Amygdala (tissue), 56 donors: ENCODE data around the gene IGFBP4.

Source experiments
- DNase-seq, 56 donors: peaks; one replicate each; lab custom pipeline; 2025; lab: John Stamatoyannopoulos, UW

IGFBP4 gene

DNA sequence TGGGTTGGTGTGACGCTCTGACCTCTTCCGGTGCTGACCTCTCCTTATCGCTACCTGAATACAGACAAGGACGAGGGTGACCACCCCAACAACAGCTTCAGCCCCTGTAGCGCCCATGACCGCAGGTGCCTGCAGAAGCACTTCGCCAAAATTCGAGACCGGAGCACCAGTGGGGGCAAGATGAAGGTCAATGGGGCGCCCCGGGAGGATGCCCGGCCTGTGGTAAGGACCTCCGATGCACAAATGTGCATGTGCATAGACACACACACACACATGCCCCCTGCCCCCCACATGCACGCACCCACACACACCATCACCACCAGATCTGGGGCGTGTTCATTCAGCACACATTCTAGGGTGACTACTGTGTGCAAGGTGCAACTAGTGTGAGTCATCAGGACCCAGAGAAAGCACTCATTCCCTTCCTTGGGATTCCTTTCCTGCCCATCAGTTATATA lies 9.7 kb downstream of the IGFBP4 start:
- no peak for DNase-seq

DNA sequence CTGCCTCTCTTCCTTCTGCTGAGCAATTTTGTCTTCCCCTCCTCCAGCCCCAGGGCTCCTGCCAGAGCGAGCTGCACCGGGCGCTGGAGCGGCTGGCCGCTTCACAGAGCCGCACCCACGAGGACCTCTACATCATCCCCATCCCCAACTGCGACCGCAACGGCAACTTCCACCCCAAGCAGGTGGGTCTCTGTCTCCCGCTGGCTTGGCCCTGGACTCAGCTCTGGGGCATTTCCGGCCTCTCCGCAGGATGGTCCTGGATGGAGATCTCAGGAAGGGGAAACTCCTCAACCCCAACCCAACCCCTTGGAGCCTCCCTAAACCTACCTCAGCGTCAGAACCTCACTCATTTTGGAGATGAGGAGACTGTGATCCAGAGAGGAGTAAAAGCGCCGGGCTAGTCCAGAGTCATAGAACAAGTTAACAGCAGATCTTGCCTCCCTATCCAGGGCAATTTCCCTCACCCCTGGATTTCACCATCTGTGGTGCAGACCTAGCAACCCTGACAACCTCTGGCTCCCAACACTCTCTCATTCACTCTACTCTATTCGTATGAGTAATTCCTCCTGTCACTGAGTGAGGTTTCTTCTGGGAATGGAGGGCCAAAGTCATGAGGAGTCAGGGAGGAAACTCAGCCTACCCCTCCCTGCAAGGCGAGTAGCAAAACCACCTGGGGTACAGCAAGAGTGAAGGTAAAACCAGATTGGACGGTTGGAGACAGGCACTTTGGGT lies 10.8 kb downstream of the IGFBP4 start:
- DNase-seq, result no peak

DNA sequence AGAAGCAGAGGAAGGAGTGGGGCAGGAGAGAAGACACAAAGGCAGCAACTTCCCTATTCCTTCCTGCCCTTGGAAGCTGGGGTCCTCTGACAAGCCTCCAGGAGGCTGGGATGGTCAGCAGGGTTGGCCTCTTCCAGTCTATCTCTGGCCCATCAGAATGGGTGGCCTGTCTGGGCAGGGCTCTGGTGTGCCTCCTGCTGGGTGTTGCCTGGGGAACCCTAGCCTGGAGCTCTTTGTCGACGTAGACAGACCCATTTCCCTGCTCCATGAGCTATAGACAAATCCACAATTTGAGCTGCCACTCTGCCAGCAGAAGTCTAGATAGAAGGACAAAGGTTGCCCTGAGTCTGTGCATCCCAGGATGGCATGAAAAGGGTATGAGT lies 11.4 kb downstream of the IGFBP4 start:
- no peak for DNase-seq

DNA sequence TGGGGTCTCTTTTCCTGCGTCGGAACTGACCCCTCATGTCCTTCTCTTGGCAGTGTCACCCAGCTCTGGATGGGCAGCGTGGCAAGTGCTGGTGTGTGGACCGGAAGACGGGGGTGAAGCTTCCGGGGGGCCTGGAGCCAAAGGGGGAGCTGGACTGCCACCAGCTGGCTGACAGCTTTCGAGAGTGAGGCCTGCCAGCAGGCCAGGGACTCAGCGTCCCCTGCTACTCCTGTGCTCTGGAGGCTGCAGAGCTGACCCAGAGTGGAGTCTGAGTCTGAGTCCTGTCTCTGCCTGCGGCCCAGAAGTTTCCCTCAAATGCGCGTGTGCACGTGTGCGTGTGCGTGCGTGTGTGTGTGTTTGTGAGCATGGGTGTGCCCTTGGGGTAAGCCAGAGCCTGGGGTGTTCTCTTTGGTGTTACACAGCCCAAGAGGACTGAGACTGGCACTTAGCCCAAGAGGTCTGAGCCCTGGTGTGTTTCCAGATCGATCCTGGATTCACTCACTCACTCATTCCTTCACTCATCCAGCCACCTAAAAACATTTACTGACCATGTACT lies 13.2 kb downstream of the IGFBP4 start:
- DNase-seq, result no peak

DNA sequence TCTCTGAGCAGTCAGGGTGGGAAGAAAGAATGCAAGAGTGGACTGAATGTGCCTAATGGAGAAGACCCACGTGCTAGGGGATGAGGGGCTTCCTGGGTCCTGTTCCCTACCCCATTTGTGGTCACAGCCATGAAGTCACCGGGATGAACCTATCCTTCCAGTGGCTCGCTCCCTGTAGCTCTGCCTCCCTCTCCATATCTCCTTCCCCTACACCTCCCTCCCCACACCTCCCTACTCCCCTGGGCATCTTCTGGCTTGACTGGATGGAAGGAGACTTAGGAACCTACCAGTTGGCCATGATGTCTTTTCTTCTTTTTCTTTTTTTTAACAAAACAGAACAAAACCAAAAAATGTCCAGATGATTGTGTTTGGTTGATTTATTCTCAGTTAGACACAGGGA lies 14.1 kb downstream of the IGFBP4 start:
- no peak for DNase-seq

DNA sequence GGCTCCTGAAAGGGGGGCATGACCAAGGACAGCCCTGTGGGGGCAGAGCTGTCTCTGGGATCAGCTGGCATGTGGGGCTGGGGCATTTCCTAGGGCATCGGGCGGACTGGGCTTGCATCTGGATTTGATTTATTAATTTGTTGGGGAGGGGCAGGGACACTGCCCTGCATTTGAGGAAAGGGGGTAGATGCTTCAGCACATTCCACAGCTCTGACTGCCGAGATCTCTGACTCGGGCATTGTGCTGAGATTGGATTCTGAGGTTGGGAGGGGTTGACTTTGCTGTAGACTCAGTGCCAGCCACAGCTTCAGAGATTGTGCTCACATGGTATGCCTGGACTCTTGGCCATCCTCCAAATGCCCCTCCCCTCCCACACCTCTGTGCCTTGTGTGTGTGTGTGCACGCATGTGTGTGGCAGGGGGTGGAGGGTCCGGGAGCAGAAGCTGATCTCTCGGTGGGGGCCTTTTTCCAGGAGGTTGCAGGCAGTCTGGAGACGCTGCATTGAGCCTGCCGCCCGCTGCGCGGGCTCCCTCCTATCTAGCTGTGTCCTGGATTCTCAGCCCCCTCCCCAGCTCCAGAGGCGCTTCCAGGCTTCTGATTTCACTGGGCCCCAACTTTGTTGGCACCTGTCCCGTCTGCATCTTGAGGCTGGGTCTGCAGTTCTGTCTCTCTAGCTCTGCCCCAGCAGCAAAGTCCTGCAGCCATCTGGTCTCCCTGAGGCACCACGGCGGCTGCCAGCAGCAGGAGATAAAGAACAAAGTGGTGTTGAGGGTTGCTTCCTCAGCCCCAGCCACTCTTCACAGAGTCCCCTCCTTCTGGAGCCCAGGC lies 14.9 kb downstream of the IGFBP4 start:
- peak in 1 of 56 donors; percentile 46 for DNase-seq

DNA sequence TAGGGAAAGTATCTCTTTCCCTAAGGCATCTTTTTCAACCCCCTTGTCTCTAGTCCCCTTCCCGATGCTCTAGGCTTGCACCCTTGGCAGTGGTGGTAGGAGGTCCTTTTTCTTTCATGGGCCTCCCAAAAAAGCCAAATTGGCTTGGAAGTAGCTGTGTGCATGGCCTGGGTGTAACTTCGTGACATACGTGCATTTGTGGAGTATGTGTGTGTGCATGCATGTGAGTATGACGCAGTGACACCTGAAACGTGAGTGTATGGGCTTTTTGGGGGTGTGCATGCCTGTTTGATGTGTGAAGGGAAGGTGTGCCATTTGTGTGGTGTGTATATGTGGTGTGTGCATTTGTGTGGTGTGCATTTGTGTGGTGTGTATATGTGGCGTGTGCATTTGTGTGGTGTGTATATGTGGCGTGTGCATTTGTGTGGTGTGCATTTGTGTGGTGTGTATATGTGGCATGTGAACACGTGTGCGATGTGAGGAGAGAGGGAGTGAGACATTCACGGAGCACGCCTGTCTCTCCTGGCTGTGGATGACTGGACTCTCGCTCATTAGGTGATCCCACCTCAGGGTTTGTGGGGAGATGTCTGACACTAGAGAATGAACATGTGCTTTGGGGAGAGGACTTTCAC lies 15.7 kb downstream of the IGFBP4 start:
- DNase-seq, result no peak

DNA sequence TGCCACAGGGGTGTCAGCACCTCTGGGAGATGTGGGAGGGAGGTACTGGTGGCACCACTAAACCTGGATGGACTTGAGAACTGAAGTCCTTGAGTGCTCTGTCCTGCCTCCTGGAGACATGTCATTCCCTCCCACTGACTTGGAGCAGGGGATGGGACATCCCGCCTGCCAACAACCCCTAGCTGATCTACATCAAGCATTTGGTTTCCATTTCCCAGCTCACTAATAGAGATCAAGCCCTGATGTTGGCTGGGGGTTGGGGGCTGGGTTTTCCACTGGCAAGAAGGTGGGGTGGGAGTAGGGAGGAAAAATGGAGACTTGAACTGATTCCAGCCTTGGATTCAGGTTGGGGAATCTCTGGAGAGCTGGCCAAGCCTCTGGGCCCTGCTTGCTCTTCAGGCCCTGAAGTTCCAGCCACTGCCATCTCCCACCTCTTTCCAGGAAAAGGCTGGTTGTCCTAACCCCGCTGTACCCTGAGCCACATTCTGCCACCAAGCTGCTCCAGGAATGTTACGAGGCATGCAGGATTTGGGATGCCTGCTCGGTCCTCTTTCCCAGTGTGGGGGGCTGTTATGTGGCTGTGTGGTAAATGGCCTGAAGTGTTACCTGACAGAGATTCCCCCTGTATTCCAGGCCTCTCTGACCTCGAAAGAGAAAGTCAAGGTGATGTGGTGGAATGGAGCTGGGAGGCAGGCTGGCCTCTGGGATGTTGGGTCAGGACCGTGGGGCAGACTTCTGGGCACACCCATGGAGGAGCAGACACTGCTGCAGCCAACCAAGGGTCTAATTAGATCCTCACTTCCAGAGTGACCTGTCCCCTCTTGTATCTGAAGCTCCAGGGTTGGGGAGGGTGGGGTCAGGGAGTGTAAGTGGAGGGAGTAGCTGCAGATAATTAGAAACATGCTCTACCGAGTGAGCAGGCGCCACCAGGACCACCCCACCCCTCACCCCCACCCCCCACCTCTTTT lies 16.7 kb downstream of the IGFBP4 start:
- no peak for DNase-seq

DNA sequence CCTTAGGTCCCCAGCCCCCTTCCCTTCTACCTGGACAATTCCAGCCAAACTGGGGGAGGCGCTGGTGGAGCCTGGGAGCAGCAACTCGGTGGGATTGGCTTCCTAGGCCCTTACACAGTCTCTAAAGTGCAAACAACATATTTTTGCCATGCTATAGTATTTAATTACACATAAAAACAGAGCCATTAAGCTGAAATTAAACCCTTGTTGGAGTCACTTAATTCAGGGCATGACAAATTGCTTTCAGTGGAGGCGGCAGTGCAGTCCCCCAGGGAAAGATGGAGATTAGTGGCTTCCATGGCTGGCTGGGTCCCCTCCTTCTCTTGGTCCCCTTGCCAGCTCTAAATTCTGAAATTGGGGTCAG lies 17.3 kb downstream of the IGFBP4 start:
- no peak for DNase-seq

DNA sequence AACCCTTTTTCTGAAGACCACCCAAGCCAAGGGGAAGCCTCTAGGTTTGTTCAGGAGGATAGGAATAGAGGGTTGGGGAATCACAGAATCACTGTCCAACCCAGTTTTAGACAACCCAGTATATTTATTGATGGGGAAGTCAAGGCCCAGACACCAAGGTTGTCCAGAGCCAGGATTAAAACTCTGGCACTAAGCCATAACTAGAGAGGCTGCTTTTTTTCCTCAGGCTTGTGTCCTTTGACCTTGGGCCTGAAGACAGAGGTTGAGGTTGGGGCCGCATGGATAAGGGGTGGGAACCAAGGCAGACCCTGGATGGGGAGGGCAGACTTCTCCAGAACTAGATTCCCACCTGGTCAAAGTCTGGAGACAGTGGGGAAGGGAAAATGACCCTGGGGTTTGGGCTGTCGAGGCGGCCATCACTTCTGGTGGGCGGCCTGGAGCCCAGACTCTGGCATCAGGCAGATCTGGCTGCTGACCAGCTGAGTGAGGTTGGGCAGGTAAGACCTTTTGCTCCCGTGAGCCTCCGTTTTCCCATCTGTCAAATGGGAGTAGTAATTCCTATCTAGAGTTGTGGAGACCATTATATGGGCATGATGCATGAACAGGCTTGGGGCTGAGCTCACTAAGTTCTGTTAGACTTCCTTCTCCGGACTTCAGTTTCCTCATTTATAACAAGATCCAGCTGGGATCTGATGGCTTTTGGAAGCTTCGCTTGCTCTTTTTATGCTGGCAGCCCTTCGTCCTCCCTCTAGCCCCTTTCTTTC lies 17.9 kb downstream of the IGFBP4 start:
- DNase-seq, result no peak

DNA sequence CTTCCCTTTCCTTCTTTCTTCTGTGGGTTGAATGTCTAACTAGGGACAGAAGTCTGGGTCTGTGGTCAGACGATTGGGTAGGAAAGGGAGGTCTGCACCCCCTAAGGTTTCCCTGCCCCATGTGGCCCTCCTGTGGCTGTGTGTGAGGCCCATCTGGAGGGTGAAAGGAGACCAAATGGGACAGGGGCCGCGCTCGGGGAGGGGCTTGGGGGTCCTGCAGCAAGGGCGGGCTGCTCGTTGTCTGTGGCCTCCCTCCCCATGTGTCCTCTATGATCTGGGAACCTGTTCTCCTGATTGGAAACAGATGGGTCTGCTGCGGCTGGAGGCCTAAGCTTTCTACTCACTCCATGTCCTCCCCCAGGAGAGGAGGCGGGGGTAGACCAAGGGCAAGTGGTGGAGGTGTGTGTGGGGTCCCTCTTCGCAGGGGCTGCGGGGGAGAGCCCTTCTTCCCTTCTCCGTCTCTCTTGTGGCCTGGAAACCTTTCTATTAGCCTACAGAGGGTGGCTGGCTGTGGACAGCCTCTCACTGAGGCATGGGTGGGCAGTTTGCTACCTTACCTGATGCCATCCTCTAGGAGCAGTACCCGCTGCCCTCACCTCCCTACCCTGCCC lies 18.6 kb downstream of the IGFBP4 start:
- DNase-seq, result no peak

DNA sequence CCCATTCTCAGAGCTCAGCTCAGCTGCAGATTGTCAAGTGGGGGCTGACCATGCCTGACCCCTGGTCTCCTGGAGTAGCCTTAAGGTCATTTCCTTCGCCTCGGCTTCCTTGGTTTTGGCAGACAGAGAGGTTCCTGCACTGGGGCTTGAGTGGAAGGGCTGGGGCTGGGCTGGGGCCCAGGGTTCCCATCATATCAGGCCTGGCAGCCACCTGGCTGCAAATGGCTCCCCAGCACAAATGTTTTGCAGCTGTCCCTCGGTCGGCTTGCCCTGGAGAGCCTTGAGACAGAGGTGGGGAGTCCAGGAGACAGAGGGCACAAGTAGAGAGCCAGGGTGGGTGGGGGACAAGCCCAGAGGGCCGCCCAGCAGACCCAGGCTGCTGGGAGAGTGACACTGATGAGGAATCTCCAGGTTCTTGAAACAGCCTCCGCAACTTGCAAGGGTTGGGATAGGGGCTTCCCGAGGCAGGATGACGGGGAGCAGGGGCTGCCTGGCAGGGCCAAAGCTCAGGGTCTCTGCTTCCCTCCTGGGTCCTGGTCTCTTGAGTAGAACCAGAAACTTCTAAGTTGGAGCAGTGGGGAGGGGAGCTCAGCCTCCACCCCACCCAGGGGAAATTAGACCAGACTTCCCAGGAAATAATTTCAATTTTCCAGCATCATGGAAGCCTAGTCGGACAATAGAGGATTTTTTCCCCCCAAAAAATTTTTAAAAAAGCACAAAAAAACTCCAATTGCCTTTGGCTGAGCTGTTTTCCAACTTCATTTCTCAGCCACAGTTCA lies 19.3 kb downstream of the IGFBP4 start:
- DNase-seq, result no peak

DNA sequence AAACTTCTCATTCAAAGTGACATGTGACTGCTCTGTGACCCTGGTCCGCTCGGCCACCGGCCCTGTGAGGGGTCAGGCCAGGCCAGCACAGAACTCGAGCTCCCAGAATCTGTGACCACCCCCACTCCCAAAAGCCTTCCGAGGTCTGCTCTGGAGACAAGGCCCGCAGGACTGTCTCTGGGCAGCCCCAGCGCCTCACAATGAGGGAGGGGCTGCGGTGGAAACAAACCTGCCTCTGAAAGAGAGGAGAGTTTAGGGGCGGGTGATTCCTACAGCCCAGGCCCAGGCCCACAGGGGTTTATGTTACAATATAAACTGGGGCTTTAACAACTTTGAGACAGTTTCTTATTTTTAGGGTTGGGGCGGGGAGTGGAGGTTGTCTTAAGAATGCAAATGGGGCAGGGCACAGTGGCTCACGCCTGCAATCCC lies 19.9 kb downstream of the IGFBP4 start:
- no peak for DNase-seq

DNA sequence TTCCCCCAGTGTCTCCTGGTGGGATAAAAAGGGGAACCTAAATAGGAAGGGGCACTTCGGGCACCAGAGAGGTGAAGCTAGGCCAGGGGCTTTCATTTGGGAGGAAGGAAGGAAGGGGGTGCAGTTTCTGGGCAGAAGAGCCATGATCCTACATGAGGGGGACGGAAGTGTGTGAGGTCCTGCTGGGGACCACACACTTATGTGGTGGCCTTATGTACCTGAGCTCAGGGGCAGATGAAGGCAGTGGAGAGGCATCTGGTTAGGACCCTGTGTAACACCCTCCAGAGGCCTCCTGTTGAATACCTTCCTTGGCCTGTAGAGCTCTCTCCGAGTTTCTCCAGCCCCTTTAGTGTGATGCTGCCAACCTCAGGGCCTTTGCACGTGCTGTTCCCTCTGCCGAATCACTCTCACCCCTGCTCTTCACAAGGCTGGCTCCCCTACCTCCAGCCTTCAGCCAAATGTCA lies 21.2 kb downstream of the IGFBP4 start:
- no peak for DNase-seq

DNA sequence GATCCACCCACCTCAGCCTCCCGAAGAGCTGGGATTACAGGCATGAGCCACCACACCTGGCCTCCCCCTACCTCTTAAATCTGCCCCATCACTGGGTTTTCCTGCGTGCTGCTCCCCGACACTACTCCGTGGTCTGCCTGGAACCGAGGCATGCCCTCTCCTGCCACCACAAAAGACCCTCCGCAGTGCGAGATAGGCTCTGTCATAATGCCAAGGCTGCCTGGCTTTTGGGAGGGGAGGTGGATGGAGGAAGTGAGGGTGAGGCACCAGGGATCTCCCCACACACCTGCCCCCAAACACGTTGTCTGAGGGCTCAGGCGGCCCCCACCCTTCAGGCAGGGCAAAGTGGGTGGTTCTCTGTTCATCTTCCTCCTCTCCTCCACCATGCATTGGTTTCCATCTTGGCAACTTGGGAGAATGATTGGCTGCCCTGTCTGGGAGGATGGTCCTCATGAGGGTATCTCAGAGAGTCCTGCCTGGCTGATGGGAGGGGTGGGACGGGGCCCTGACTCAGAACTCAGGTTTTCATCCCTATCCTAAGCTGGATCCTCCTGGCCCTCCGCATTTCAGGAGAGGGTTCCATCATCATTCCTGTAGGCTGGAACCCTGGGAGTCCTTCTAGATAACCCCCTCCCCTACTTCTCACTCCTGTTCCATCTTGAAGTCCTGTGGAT lies 23.2 kb downstream of the IGFBP4 start:
- no peak for DNase-seq

DNA sequence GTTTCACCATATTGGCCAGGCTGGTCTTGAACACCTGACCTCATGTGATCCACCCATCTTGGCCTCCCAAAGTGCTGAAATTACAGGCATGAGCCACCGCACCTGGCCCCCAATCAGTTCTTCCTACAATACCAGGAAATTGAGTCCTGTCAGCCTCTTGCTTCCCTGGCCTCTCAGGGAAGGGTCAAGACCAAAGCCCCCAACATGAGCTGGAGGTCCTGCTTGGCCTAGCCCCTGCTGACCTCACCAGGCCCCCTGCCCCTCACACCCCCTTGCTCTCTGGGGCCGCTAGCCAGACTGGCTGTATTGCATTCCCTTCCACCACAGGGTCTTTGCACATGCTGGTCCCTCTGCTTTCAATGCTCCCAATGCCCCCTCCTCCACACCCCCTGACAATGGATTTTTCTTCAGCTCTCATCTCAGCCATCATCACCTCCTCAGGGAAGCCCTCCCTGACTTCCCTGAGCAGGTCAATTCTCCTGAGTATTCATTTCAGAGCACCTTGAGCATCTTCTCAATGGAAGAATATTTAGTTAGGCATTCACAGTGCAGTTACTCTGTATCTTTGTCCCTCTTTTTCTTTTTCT lies 24.1 kb downstream of the IGFBP4 start:
- no peak for DNase-seq

DNA sequence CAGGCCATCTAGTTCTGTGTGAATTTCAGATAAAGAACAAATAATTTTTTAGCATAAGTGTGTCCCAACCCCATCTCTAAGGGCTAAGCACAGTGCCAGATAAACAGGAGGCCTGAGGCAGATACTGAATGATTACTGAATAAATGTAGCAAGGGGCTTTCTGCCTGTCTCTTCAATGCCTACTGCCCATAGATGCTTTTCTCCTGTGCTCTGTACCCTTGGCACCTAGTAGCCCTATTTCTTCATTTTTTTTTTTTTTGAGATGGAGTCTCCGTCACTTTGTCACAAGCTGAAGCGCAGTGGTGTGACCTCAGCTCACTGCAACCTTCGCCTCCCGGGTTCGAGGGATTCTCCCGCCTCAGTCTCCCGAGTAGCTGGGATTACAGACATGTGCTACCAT lies 25.3 kb downstream of the IGFBP4 start:
- DNase-seq, result no peak
